Smooth muscle cell (in vitro differentiated cells): ENCODE data around the gene ATM. TPM values are rescaled to one million over a fixed set of nuclear protein-coding genes. Genes with fewer than 3 reads are reported as not detected.
A peak's percentile ranks its signal among the peaks of the same experiment; 100 is the strongest.

Source experiments
- DNase-seq: peaks from one replicate; lab custom pipeline; 2025; ENCODE audit not compliant: unreplicated experiment; lab: John Stamatoyannopoulos, UW
- H2AFZ ChIP-seq: fragments of 200-600 bp; sonication (generic); 2 replicates; pipeline ENCODE4 v1.6.0; 2016; ENCODE audit warnings: antibody characterized with exemption, low read depth, mild to moderate bottlenecking
- H3F3A ChIP-seq: fragments of 200-600 bp; sonication (generic); 2 replicates; pipeline ENCODE4 v1.6.0; 2017; ENCODE audit warnings: antibody characterized with exemption, low read depth
- H3K27ac ChIP-seq: fragments of 200-600 bp; sonication (generic); 2 replicates; pipeline ENCODE4 v1.5.1; 2016; ENCODE audit warnings: low read depth, mild to moderate bottlenecking
- H3K27me3 ChIP-seq: fragments of 200-600 bp; sonication (generic); 2 replicates; pipeline ENCODE4 v1.6.1; 2016; ENCODE audit warnings: low read depth, mild to moderate bottlenecking
- H3K36me3 ChIP-seq: fragments of 200-600 bp; sonication (generic); 2 replicates; pipeline ENCODE4 v1.5.1; 2016; ENCODE audit warnings: low read depth
- H3K4me1 ChIP-seq: fragments of 200-600 bp; sonication (generic); 2 replicates; pipeline ENCODE4 v1.5.1; 2016; ENCODE audit warnings: low read depth
- H3K4me2 ChIP-seq: fragments of 200-600 bp; sonication (generic); 2 replicates; pipeline ENCODE4 v1.6.0; 2016; ENCODE audit warnings: mild to moderate bottlenecking
- H3K4me3 ChIP-seq: fragments of 200-600 bp; sonication (generic); 2 replicates; pipeline ENCODE4 v1.5.1; 2016; ENCODE audit warnings: mild to moderate bottlenecking
- H3K79me2 ChIP-seq: fragments of 200-600 bp; sonication (generic); 2 replicates; pipeline ENCODE4 v1.6.0; 2016; ENCODE audit warnings: low read depth, mild to moderate bottlenecking
- H3K9ac ChIP-seq: fragments of 200-600 bp; sonication (generic); 2 replicates; pipeline ENCODE4 v1.6.0; 2016; ENCODE audit warnings: low read depth
- H3K9me3 ChIP-seq: fragments of 200-600 bp; sonication (generic); replicated peaks from 2 replicates; pipeline ENCODE4 v1.5.1; 2016; ENCODE audit warnings: low read depth
- H4K20me1 ChIP-seq: fragments of 200-600 bp; sonication (generic); 2 replicates; pipeline ENCODE4 v1.6.0; 2016; ENCODE audit warnings: low read depth
- WGBS: methylation state at CpG from one replicate; pipeline ENCODE4 v1.1.7; 2016; ENCODE audit warnings: low lambda C conversion rate; 5-methylcytosine and 5-hydroxymethylcytosine counted together
- polyA plus RNA-seq: library from polyadenylated mRNA; unstranded; fragments of >200 nt; fragmentation: Nextera tagmentation; extraction: Ambion mirVana; gene quantifications from 2 replicates; pipeline ENCODE4 v1.2.1, GENCODE V29; 2016
- total RNA-seq: library from RNA; depleted of rRNA; stranded (reverse); fragments of >200 nt; gene quantifications from 2 replicates; pipeline ENCODE4 v1.2.3, GENCODE V29; 2014
- TF ChIP-seq, protein P1 (sequence below): fragments of 200-600 bp; sonication (generic); IDR thresholded peaks from 2 replicates; pipeline ENCODE4 v1.5.1; 2017; ENCODE audit warnings: borderline replicate concordance, mild to moderate bottlenecking, antibody characterized with exemption; ENCODE audit not compliant: insufficient read depth, poor library complexity, severe bottlenecking

Gene ATM
- total and polyA plus RNA-seq, 2 experiments from 2014 or later, result 7.6 to 64.6 TPM

DNA sequence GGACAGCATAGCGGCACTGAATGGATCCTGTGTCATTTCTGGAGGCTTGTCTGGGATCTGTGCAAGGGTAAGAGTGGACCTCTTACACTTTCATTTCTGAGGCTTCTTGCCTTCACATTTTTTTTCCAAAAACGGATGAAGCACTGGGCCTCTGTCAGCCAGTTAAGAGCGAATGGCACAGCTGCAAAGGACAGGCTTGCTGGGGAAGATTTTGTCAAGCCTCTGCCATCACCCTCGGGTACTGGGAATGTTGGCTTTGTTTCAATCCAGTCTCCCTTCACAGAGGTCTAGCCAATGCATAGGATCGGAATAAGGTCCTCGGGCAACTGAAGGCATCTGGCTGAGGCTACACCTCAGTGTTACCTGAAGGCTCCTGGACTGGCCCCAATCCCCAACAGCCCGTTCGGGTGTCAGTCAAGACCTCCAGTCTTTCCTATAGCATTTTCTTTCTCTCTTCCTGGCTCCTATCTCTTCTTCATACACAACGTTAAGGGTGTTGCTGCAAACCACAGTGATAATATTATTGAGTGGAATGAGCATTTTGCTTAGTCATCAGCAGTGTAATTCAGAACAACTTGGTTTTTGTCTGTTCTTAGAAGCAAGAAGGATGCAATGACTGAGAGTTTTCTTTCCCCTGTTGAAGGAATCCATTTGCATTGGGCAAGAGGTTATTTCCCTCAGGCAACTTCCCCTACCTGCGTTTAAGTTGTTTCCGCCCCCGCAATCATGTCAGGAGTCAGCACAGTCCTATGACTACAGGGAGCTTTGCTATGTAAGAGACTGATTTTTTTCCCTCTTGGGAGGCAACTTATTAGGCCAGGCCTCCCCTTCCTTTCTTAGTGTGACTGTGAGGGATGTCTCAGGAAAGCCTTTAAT lies 23.2 kb upstream of the ATM start:
- Histone ChIP-seq H3K27me3 (no peaks in the 10 kb centered on the region), H3K4me1 (peaks cover 8% of the 10 kb centered on the region), H3K27ac (peak overlapping the region; percentile 77), H4K20me1 (peaks cover 21% of the 10 kb centered on the region), H3F3A (peaks cover 12% of the 10 kb centered on the region), H3K4me3 (no peak overlapping the region), H3K9me3 (no peaks in the 10 kb centered on the region), H3K9ac (peak overlapping the region; percentile 28), H2AFZ (no peak overlapping the region), H3K79me2 (peaks cover 24% of the 10 kb centered on the region), H3K4me2 (peak overlapping the region; percentile 47), H3K36me3 (no peaks in the 10 kb centered on the region)
- TF ChIP-seq, protein P1, sequence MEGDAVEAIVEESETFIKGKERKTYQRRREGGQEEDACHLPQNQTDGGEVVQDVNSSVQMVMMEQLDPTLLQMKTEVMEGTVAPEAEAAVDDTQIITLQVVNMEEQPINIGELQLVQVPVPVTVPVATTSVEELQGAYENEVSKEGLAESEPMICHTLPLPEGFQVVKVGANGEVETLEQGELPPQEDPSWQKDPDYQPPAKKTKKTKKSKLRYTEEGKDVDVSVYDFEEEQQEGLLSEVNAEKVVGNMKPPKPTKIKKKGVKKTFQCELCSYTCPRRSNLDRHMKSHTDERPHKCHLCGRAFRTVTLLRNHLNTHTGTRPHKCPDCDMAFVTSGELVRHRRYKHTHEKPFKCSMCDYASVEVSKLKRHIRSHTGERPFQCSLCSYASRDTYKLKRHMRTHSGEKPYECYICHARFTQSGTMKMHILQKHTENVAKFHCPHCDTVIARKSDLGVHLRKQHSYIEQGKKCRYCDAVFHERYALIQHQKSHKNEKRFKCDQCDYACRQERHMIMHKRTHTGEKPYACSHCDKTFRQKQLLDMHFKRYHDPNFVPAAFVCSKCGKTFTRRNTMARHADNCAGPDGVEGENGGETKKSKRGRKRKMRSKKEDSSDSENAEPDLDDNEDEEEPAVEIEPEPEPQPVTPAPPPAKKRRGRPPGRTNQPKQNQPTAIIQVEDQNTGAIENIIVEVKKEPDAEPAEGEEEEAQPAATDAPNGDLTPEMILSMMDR, result no peak
- 63% methylated on average over 12 of the region's 12 CpGs for WGBS
- DNase-seq, result no peak

DNA sequence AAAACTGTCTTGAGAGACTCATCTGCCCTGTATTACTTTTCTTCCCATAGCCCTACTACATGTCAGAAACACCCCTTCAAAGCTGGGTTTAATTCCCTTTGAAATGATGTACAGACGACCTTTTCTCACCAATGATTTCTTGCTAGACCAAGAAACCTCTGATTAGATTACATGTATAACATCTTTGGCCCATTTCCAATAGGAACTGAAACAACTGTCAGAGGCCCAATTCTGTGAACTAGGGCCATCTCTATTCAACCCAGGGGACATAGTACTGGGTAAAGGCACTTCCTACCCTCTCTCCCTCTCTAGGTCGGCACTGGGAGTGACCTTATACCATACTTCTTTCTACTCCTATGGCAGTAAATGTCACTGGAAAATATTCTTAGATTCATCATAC lies 19.8 kb upstream of the ATM start:
- no peak overlapping the region for H3K27ac ChIP-seq
- H3K4me2 ChIP-seq, result no peak overlapping the region
- H3K36me3 ChIP-seq, result no peaks in the 10 kb centered on the region
- H3K9me3 ChIP-seq, result no peaks in the 10 kb centered on the region
- peaks cover 8% of the 10 kb centered on the region for H3K4me1 ChIP-seq
- H3K79me2 ChIP-seq, result peaks cover 22% of the 10 kb centered on the region
- peaks cover 12% of the 10 kb centered on the region for H3F3A ChIP-seq
- TF ChIP-seq, protein P1, result no peak
- no peak overlapping the region for H2AFZ ChIP-seq
- no peak overlapping the region for H3K4me3 ChIP-seq
- WGBS, result 85% methylated on average over 2 of the region's 2 CpGs
- DNase-seq, result no peak
- no peak overlapping the region for H3K9ac ChIP-seq
- H4K20me1 ChIP-seq, result peaks cover 24% of the 10 kb centered on the region
- no peaks in the 10 kb centered on the region for H3K27me3 ChIP-seq

DNA sequence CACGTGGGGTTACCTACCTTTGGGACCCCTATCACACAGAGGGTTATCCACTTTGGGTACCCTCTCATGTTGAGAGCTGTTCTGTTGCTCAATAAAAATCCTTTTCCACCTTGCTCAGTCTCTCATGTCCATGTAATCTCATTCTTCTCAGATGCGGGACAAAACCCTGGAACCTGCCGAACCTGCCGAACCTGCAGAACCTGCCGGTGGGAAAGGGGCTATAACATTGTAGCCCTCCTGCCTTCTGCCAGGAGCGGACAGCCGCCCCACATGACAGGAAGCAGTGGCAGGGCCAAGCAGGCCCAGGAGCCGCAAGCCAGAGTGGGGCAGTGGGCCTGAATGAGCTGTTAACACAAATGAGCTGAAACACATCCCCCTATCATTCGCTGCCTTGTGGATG lies 18.5 kb upstream of the ATM start:
- no peak for DNase-seq
- TF ChIP-seq, protein P1, result no peak
- H3K27me3 ChIP-seq, result no peaks in the 10 kb centered on the region
- H3F3A ChIP-seq, result peaks cover 12% of the 10 kb centered on the region
- H4K20me1 ChIP-seq, result peaks cover 19% of the 10 kb centered on the region
- no peak overlapping the region for H2AFZ ChIP-seq
- H3K4me2 ChIP-seq, result no peak overlapping the region
- peaks cover 26% of the 10 kb centered on the region for H3K79me2 ChIP-seq
- H3K9me3 ChIP-seq, result no peaks in the 10 kb centered on the region
- H3K9ac ChIP-seq, result no peak overlapping the region
- peaks cover 4% of the 10 kb centered on the region for H3K4me1 ChIP-seq
- no peak overlapping the region for H3K4me3 ChIP-seq
- no peak overlapping the region for H3K27ac ChIP-seq
- no peaks in the 10 kb centered on the region for H3K36me3 ChIP-seq
- 85% methylated on average over 9 of the region's 9 CpGs for WGBS

DNA sequence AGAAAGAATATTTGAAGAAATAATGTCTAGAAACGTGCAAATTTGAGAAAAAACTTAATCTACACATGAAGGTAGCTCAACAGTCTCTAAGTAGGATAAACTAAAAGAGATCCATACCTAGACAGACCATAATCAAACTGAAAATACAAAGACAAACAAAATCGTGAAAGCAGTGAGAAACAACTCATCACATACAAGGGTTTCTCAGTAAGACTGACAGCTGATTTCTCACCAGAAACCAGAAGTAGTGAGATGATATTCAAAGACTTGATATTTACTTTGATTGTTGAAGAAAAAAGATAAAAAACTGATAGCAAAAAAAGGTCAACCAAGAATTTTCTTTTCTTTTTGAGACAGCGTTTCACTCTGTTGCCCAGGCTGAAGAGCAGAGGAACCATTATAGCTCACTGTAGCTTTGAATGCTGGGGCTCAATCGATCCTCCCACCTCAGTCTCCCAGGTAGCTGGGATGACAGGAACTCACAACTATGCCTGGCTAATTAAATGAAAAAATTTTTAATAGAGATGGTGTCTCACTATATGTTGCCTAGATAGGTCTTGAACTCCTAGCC lies 17.9 kb upstream of the ATM start:
- DNase-seq, result no peak
- Histone ChIP-seq H3K36me3 (no peaks in the 10 kb centered on the region), H4K20me1 (peaks cover 14% of the 10 kb centered on the region), H3K4me3 (no peak overlapping the region), H3K27me3 (no peaks in the 10 kb centered on the region), H2AFZ (no peak overlapping the region), H3K27ac (no peak overlapping the region), H3K79me2 (peaks cover 32% of the 10 kb centered on the region), H3K9me3 (no peaks in the 10 kb centered on the region), H3K9ac (no peak overlapping the region), H3K4me2 (no peak overlapping the region), H3K4me1 (peaks cover 2% of the 10 kb centered on the region), H3F3A (peaks cover 10% of the 10 kb centered on the region)
- TF ChIP-seq, protein P1, result no peak
- WGBS, result 99% methylated on average over 4 of the region's 4 CpGs
